HuH-7 (cell line): ENCODE results near the gene MAML3.

Experiments used
- DNase-seq: peaks from one replicate; pipeline ENCODE4 v3.0.0; 2011; ENCODE audit warnings: low spot score

MAML3 gene

GRCh38 chr4:139921429-139922184 lies 232.4 kb downstream of the MAML3 start:
- DNase-seq = peak; percentile 47

GRCh38 chr4:139920486-139921002 lies 233.4 kb downstream of the MAML3 start:
- no peak for DNase-seq

GRCh38 chr4:139919521-139919920 lies 234.5 kb downstream of the MAML3 start:
- DNase-seq = no peak

GRCh38 chr4:139919004-139919403 lies 235.0 kb downstream of the MAML3 start:
- DNase-seq = no peak

GRCh38 chr4:139918591-139918990 lies 235.4 kb downstream of the MAML3 start:
- no peak for DNase-seq

GRCh38 chr4:139917896-139918295 lies 236.1 kb downstream of the MAML3 start:
- no peak for DNase-seq

GRCh38 chr4:139916041-139916440 lies 237.9 kb downstream of the MAML3 start:
- DNase-seq = no peak

GRCh38 chr4:139915037-139915436 lies 238.9 kb downstream of the MAML3 start:
- no peak for DNase-seq

GRCh38 chr4:139913995-139914598 lies 239.9 kb downstream of the MAML3 start:
- DNase-seq = no peak

GRCh38 chr4:139913398-139913990 lies 240.5 kb downstream of the MAML3 start:
- DNase-seq = no peak

GRCh38 chr4:139912445-139912844 lies 241.5 kb downstream of the MAML3 start:
- DNase-seq = no peak

- DNase-seq = no peak
Observed at GRCh38 chr4:139910106-139910505, 243.9 kb downstream of the MAML3 start.

GRCh38 chr4:139908636-139909437 lies 245.1 kb downstream of the MAML3 start:
- DNase-seq = no peak

GRCh38 chr4:139907001-139907809 lies 246.8 kb downstream of the MAML3 start:
- no peak for DNase-seq

- no peak for DNase-seq
Observed at GRCh38 chr4:139905489-139905888, 248.5 kb downstream of the MAML3 start.

GRCh38 chr4:139904406-139904805 lies 249.6 kb downstream of the MAML3 start:
- DNase-seq = no peak

- no peak for DNase-seq
Observed at GRCh38 chr4:139903845-139904244, 250.1 kb downstream of the MAML3 start.

GRCh38 chr4:139902321-139903320 lies 251.4 kb downstream of the MAML3 start:
- DNase-seq = no peak

GRCh38 chr4:139901531-139902320 lies 252.3 kb downstream of the MAML3 start:
- DNase-seq = no peak
